Mammary epithelial cell (primary cell): ENCODE measurements around the gene MCL1.

Experiments used
- EZH2 ChIP-seq: IDR thresholded peaks from 2 replicates; pipeline ENCODE4 v1.6.1; 2012; ENCODE audit warnings: low read length, inconsistent platforms, borderline replicate concordance
- TF ChIP-seq, protein P1 (sequence below), 2 donors: IDR thresholded peaks in 1 of 2; conservative IDR thresholded peaks in 1 of 2; 2 replicates each; pipeline ENCODE4 v1.5.1; 2011 to 2012; ENCODE audit warnings: inconsistent platforms in 2 of 2, low read length in 2 of 2, mild to moderate bottlenecking in 2 of 2, control low read depth in 1 of 2, low read depth in 1 of 2; ENCODE audit not compliant: insufficient read depth in 1 of 2; ENCODE audit errors: extremely low read depth in 1 of 2

DNA sequence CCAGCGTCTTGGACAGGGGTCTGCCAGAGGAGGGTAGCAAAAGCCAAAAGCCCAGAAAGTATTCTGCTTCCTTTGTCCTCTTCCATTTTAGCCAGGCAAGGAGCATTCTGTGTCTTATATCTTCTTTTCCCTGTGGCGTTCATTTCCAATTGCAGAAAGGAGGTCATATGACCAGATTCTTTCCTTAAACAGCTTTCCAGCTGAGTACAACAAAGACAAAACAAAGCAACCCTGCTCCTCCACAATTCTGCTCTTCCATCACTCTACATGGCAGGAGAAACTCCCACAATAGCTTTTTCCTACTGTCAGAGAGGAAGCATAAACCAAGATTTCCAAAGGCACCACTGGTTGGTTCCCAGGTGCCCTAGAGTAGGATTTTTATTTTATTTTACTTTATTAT lies 30.3 kb upstream of the MCL1 start:
- TF ChIP-seq, protein P1, sequence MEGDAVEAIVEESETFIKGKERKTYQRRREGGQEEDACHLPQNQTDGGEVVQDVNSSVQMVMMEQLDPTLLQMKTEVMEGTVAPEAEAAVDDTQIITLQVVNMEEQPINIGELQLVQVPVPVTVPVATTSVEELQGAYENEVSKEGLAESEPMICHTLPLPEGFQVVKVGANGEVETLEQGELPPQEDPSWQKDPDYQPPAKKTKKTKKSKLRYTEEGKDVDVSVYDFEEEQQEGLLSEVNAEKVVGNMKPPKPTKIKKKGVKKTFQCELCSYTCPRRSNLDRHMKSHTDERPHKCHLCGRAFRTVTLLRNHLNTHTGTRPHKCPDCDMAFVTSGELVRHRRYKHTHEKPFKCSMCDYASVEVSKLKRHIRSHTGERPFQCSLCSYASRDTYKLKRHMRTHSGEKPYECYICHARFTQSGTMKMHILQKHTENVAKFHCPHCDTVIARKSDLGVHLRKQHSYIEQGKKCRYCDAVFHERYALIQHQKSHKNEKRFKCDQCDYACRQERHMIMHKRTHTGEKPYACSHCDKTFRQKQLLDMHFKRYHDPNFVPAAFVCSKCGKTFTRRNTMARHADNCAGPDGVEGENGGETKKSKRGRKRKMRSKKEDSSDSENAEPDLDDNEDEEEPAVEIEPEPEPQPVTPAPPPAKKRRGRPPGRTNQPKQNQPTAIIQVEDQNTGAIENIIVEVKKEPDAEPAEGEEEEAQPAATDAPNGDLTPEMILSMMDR (conservative IDR thresholded peaks at IDR 0.05 in 1 of 2, IDR thresholded peaks at IDR 0.05 in 1 of 2; ENCODE audit: extremely low read depth in 1 of 2, insufficient read depth in 1 of 2, low read depth in 1 of 2, low read length in 2 of 2), result no peak
- no peak for TF ChIP-seq EZH2
